IPS-18a (cell line): ENCODE data around the gene MTUS2.
"Not testable (repeated sequence)": the region's sequence is repeated elsewhere in the genome, so short reads cannot be mapped to it uniquely, and the experiment has no call there.

Source experiments
- H3K27ac ChIP-seq: one replicate; pipeline ENCODE4 v1.5.1; 2013; ENCODE audit warnings: low read length
- H3K27me3 ChIP-seq: one replicate; pipeline ENCODE4 v1.6.1; 2013; ENCODE audit warnings: mild to moderate bottlenecking, low read length; ENCODE audit not compliant: control insufficient read depth, insufficient read depth
- H3K36me3 ChIP-seq: one replicate; pipeline ENCODE4 v1.6.1; 2013; ENCODE audit warnings: low read depth, low read length; ENCODE audit not compliant: control insufficient read depth
- H3K4me1 ChIP-seq: one replicate; pipeline ENCODE4 v1.6.1; 2013; ENCODE audit warnings: low read depth, low read length; ENCODE audit not compliant: control insufficient read depth
- H3K4me3 ChIP-seq: one replicate; pipeline ENCODE4 v1.5.1; 2013; ENCODE audit warnings: low read length
- H3K9ac ChIP-seq: one replicate; pipeline ENCODE4 v1.6.1; 2013; ENCODE audit warnings: mild to moderate bottlenecking, low read length, moderate library complexity
- H3K9me3 ChIP-seq: one replicate; pipeline ENCODE4 v1.6.1; 2013; ENCODE audit warnings: low read depth, low read length; ENCODE audit not compliant: control insufficient read depth

Gene MTUS2

DNA sequence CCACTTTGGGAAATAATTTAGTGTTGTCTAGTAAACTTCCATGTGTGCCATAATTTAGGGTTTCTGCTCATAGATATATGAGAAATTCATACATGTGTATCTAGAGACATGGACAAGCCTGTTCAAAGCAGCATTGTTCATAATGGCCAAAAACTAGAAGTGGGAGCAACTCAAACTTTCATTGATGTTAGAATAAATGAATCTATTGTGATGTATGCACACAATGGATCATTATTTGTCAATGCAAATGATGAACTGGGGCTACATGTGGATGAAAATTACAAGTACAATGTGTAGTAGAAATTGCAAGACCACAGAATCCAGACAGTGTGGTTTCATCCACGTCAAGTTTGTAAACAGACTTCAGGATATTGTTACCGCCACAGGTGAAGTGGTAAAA lies 490.7 kb downstream of the MTUS2 start:
- Histone ChIP-seq H3K27ac (no peak overlapping the region), H3K4me1 (no peaks in the 10 kb centered on the region), H3K27me3 (no peaks in the 10 kb centered on the region), H3K36me3 (no peaks in the 10 kb centered on the region), H3K9ac (no peak overlapping the region), H3K9me3 (no peaks in the 10 kb centered on the region), H3K4me3 (no peak overlapping the region)

DNA sequence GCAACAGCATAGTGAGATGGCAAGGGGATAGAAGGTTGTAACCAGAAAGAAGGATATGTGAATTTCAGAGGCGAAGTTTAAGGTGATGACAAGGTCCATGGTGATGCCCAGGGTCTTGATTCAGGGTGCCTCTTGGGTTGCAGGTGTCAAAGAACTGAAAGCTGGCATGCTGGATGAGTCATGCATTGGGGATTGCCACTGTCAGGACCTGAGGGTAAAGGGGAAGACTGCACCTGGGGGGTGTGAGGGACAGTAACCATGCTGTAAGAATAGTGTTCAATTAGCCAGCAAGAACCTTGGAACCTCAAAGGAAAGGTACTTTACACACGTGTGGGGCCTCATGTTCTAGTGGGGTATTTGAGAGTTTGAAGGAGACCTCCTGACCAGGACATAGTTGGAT lies 495.7 kb downstream of the MTUS2 start:
- no peaks in the 10 kb centered on the region for H3K9me3 ChIP-seq
- no peaks in the 10 kb centered on the region for H3K36me3 ChIP-seq
- H3K4me3 ChIP-seq = no peak overlapping the region
- H3K9ac ChIP-seq = no peak overlapping the region
- no peaks in the 10 kb centered on the region for H3K27me3 ChIP-seq
- H3K4me1 ChIP-seq = peaks cover 3% of the 10 kb centered on the region
- no peak overlapping the region for H3K27ac ChIP-seq

DNA sequence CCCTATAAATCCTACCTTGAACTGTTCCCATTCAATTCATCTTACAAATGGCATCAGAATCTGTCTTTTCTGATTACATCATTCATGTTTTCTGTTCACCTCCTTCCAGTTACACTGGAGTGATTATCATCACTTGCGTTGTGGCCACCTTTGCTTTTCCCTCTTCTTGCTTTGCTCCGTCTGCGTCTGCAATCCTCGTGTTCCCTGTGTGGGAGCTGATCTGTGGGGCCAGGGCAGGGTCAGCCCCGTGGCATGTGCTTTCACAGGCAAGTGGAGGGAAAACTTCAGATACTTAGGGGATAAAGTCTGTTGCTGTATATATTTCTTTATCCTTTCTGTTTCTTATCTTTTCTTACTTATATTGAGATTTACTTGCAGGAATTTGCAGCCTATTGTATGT lies 497.7 kb downstream of the MTUS2 start:
- Histone ChIP-seq H3K9ac (no peak overlapping the region), H3K4me3 (no peak overlapping the region), H3K4me1 (peaks cover 3% of the 10 kb centered on the region), H3K9me3 (no peaks in the 10 kb centered on the region), H3K27ac (no peak overlapping the region), H3K27me3 (no peaks in the 10 kb centered on the region), H3K36me3 (no peaks in the 10 kb centered on the region)

DNA sequence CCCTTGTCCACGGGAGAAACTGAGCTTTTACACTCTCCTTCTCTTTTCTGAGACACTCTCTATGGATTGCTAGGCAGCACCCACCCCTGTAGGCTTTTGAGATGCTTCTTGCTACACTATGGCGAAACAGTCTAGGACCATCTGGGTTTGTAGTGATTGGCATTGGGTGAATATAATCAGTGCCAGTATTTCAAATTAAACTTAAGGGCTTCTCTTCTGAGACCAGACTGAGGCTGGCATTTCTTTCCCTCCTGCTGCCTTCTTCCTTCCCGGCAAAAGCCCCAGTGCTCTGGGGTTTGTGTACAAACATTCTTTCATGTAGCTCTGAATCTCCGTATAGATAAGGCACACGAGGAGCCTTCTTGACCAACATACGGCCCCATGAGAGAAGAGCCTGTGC lies 498.6 kb downstream of the MTUS2 start:
- Histone ChIP-seq H3K4me3 (no peak overlapping the region), H3K27ac (no peak overlapping the region), H3K4me1 (peaks cover 3% of the 10 kb centered on the region), H3K36me3 (no peaks in the 10 kb centered on the region), H3K9ac (no peak overlapping the region), H3K9me3 (no peaks in the 10 kb centered on the region), H3K27me3 (no peaks in the 10 kb centered on the region)

DNA sequence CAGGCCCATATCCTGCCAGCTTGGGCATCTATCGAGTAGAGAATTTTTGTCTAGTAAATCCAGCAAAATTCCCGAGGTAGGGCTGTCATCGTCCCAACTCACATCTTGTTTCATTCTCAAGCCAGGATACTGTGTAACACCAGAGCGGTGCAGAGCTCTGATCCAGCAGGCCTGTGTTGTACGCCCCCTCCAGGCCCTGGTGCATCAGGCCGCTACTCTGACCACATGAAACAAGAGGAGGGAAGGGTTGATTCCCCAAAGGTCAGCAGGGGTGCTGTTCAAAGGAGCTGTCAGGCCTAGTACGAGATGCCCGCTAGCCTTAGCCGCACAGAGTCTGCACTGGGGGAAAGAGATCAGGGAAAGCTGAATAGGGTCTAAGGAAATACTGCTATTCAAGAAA lies 499.3 kb downstream of the MTUS2 start:
- H3K27ac ChIP-seq = no peak overlapping the region
- H3K4me1 ChIP-seq = peaks cover 3% of the 10 kb centered on the region
- no peaks in the 10 kb centered on the region for H3K27me3 ChIP-seq
- H3K36me3 ChIP-seq = no peaks in the 10 kb centered on the region
- H3K9ac ChIP-seq = no peak overlapping the region
- no peak overlapping the region for H3K4me3 ChIP-seq
- H3K9me3 ChIP-seq = no peaks in the 10 kb centered on the region

DNA sequence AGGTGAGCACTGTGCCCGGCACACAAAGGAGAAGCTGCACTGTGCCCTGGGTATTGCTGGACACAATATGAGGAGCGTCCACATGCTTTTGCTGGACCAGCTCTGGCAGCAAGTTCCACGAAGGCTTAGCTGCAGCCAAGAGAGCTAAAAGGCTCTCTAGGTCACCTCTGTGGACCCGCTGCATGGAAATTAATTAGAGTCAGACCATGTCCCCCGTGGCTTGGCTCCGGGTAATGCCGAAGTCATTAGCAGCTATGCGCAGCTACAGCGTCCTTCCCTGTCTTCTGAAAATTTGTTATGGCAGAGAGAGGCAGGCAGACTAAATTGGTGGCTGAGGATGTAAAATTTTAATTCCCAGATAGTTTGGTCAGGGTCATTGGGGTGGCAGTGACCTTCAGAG lies 503.8 kb downstream of the MTUS2 start:
- Histone ChIP-seq H3K4me1 (peaks cover 3% of the 10 kb centered on the region), H3K4me3 (no peak overlapping the region), H3K27me3 (no peaks in the 10 kb centered on the region)

DNA sequence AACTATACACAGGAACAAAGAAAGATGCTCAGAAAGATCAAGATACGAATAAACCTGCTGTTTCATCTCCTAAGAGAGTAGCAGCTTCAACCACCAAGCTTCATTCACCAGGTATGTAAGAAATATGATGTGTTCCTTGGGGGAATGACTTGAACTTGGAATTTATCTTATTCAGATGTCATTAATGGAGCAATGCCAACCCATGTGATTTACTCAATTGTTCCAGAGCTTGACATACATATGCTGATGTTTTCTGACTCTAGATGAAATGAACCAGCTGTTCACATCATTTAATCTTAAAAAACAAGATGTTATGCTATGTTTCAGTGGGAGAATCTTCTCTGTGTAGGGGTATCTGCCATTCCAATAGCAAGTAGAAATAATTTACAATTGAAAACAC lies 504.5 kb downstream of the MTUS2 start:
- Histone ChIP-seq H3K27ac (no peak overlapping the region), H3K4me1 (no peaks in the 10 kb centered on the region), H3K9me3 (no peaks in the 10 kb centered on the region), H3K27me3 (no peaks in the 10 kb centered on the region), H3K9ac (no peak overlapping the region), H3K4me3 (no peak overlapping the region), H3K36me3 (no peaks in the 10 kb centered on the region)

More for the DNA sequence above, 503.8 kb downstream of the MTUS2 start:
- no peak overlapping the region for H3K27ac ChIP-seq
- no peak overlapping the region for H3K9ac ChIP-seq
- no peaks in the 10 kb centered on the region for H3K9me3 ChIP-seq
- H3K36me3 ChIP-seq = no peaks in the 10 kb centered on the region

DNA sequence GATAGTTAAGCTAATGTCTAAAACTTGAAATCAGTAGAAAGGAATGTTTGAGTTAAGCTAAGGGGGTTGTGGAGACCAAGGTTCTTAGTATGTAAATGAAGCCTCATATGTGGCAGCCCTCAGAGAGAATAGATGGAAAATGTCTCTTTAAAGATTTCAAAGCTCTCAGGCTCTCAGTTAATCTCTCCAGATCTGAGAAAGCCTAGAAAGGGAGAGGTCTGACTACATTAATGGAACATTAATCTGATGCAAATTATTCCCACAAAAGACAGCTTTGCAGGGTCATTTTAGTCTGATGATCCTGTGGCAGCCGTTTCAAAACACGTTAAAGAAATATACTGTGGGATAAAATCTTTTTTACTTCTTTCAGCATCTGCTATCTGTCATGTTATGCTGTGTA lies 508.4 kb downstream of the MTUS2 start:
- Histone ChIP-seq H3K9ac (no peak overlapping the region), H3K4me3 (no peak overlapping the region), H3K9me3 (no peaks in the 10 kb centered on the region), H3K36me3 (no peaks in the 10 kb centered on the region), H3K27ac (no peak overlapping the region), H3K4me1 (no peaks in the 10 kb centered on the region), H3K27me3 (no peaks in the 10 kb centered on the region)

DNA sequence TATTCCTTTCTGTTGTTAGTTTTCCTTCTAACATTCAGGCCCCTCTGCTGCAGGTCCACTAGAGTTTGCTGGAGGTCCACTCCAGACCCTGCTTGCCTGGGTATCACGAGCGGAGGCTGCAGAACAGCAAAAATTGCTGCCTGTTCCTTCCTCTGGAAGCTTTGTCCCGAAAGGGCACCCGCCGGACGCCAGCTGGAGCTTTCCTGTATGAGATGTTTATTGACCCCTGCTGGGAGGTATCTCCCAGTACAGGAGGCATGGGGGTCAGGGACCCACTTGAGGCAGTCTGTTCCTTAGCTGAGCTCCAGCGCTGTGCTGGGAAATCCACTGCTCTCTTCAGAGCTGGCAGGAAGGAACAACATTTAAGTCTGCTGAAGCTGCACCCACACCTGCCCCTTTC lies 516.2 kb downstream of the MTUS2 start:
- Histone ChIP-seq H3K36me3 (no peaks in the 10 kb centered on the region), H3K27me3 (no peaks in the 10 kb centered on the region), H3K4me1 (no peaks in the 10 kb centered on the region), H3K27ac (no peak overlapping the region), H3K4me3 (no peak overlapping the region), H3K9ac (no peak overlapping the region), H3K9me3 (no peaks in the 10 kb centered on the region)

DNA sequence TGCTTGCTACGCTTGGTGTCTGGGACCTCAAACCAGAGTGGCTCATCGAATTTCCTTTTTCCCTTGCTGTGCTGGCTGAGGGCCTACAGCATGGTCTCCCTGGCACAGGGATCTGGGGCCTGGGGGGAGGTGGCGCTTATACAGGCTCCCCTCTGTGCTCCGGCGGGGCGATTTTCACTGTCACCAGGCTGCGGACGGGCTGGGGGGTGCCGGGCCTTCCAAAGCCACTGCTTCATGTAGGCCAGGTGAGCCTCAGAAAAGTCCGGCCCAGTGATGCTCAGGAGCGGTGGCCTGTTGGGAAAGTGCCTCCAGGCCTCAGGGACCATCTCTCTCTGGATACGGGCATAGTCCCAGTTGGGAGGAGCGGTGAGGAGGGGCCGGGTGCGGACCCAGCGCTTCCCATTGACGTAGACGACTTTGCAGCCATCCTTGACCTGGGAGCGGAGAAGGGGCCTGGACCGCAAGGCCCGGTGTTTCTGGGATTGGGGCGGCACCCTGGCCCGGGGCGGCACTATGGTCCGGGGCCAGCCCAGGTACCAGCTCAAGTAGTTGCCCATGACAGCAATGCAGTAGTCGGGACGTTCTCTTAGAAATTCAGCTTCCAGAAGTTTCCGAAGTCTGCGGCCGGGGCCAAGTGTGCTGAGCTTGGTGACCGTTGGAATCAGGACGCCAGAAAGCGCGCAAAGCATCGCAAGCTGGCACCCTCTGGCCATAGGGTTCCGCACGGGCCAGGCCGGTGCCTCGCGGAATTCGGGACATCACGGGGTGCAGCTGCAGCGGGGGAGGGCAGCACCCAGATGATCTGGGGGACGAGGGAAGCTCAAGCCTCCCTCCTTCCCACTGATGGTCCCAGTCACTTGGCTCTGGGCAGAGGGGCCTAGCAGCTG lies 519.5 kb downstream of the MTUS2 start:
- Histone ChIP-seq H3K4me1 (no peaks in the 10 kb centered on the region), H3K36me3 (no peaks in the 10 kb centered on the region), H3K27ac (no peak overlapping the region), H3K4me3 (no peak overlapping the region), H3K9ac (no peak overlapping the region), H3K9me3 (no peaks in the 10 kb centered on the region), H3K27me3 (no peaks in the 10 kb centered on the region)

DNA sequence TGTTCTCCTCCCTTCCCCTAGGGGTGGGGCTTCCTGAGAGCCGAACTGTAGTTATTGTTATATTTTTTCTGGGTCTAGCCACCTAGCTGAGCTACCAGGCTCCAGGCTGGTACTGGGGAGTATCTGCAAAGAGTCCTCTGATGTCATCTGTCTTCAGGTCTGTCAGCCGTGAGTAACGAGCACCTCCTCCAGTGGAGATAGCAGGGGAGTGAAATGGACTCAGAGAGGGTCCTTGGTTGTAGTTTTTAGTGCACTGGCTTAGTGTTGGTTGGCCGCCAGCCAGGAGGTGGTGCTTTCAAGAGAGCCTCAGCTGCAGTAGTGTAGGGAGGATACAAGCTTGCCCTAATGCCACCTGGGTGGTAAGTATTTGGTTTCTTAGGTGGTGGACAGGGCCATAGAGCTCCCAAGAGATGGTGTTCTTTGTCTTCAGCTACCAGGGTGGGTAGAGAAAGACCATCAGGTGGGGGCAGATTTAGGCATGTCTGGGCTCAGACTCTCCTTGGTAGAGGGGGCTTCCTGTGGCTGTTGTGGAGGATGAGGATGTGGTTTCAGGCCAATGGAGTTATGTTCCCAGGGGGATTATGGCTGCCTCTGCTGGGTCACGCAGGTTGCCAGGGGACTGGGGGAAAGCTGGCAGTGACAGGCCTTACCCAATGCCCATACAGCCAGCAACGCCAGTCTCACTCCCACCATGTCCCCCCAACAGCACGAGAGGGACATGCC lies 525.9 kb downstream of the MTUS2 start:
- not testable (repeated sequence) for H3K9me3 ChIP-seq, H3K27ac ChIP-seq, H3K36me3 ChIP-seq, H3K4me3 ChIP-seq, H3K4me1 ChIP-seq, H3K27me3 ChIP-seq, H3K9ac ChIP-seq

DNA sequence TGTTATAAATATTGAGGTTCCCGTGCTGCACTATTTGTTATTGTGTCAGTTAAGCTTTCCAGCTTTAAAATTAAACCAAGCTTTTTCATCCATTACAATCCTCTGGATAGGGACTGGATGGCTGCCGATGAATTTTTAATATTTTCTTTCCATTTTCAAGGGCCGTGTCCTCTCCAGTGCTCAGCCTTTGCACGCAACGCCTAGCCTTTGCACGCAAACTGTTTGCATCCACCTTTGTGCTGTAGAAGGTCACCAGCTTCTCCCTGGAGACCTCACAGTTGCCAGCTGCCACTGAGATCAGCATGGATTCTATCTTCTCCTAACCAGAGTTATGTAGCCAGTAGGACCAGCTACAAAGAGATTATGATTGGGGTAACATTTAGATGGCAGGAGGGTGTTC lies 534.9 kb downstream of the MTUS2 start:
- Histone ChIP-seq H3K4me1 (no peaks in the 10 kb centered on the region), H3K4me3 (no peak overlapping the region), H3K9ac (no peak overlapping the region), H3K36me3 (no peaks in the 10 kb centered on the region), H3K27ac (no peak overlapping the region), H3K27me3 (no peaks in the 10 kb centered on the region), H3K9me3 (no peaks in the 10 kb centered on the region)
